Neural cell (in vitro differentiated cells): ENCODE results near the gene FGFBP2. TPM values are rescaled to one million over a fixed set of nuclear protein-coding genes. Genes with fewer than 3 reads are reported as not detected.

ENCODE experiments used
- H2AFZ ChIP-seq: fragments of 200-600, 300-800 bp; sonication (generic), shearing (Covaris generic); 2 replicates; pipeline ENCODE4 v1.6.0; 2014; ENCODE audit warnings: low read depth, mild to moderate bottlenecking, antibody characterized with exemption, low read length, moderate library complexity
- H3F3A ChIP-seq: fragments of 200-600 bp; shearing (Covaris generic); 2 replicates; pipeline ENCODE4 v1.6.1; 2016; ENCODE audit warnings: mild to moderate bottlenecking, moderate library complexity, mixed read lengths, antibody characterized with exemption, low read length; ENCODE audit not compliant: insufficient read depth, poor library complexity, severe bottlenecking
- H3K27ac ChIP-seq: fragments of 200-600, 300-800 bp; sonication (generic), shearing (Covaris generic); 2 replicates; pipeline ENCODE4 v1.5.1; 2014; ENCODE audit warnings: mild to moderate bottlenecking, low read length, moderate library complexity
- H3K27me3 ChIP-seq: fragments of 300-800, 200-600 bp; sonication (generic), shearing (Covaris generic); 2 replicates; pipeline ENCODE4 v1.6.0; 2014; ENCODE audit warnings: mild to moderate bottlenecking, low read depth, low read length, moderate library complexity; ENCODE audit not compliant: insufficient read depth
- H3K36me3 ChIP-seq: fragments of 300-800, 200-600 bp; sonication (generic), shearing (Covaris generic); 2 replicates; pipeline ENCODE4 v1.5.1; 2014; ENCODE audit warnings: mild to moderate bottlenecking, antibody characterized with exemption, low read length, moderate library complexity; ENCODE audit not compliant: insufficient read depth
- H3K4me2 ChIP-seq: fragments of 300-800, 200-600 bp; sonication (generic), shearing (Covaris generic); 2 replicates; pipeline ENCODE4 v1.6.0; 2014; ENCODE audit warnings: mild to moderate bottlenecking, low read length
- H3K4me3 ChIP-seq: fragments of 300-800, 200-600 bp; sonication (generic), shearing (Covaris generic); 2 replicates; pipeline ENCODE4 v1.5.1; 2014; ENCODE audit warnings: mild to moderate bottlenecking, low read length, moderate library complexity
- H3K79me2 ChIP-seq: fragments of 200-600 bp; shearing (Covaris generic); replicated peaks from 2 replicates; pipeline ENCODE4 v1.6.0; 2014; ENCODE audit warnings: mild to moderate bottlenecking, low read length, moderate library complexity; ENCODE audit not compliant: insufficient read depth
- H3K9ac ChIP-seq: fragments of 300-800, 200-600 bp; sonication (generic), shearing (Covaris generic); 2 replicates; pipeline ENCODE4 v1.6.1; 2016; ENCODE audit warnings: mild to moderate bottlenecking, low read length, mixed read lengths
- H3K9me2 ChIP-seq: fragments of 200-600 bp; shearing (Covaris generic); 2 replicates; pipeline ENCODE4 v1.6.1; 2016; ENCODE audit warnings: mild to moderate bottlenecking, low read length, mixed read lengths; ENCODE audit not compliant: insufficient read depth
- H3K9me3 ChIP-seq: fragments of 200-600, 300-800 bp; sonication (generic), shearing (Covaris generic); 2 replicates; pipeline ENCODE4 v1.6.1; 2016; ENCODE audit warnings: mild to moderate bottlenecking, mixed run types, low read length, moderate library complexity, mixed read lengths
- H4K20me1 ChIP-seq: fragments of 200-600 bp; shearing (Covaris generic); 2 replicates; pipeline ENCODE4 v1.6.1; 2016; ENCODE audit warnings: mild to moderate bottlenecking, mixed run types; ENCODE audit not compliant: insufficient read depth
- CTCF ChIP-seq: fragments of 450-650 bp; IDR thresholded peaks from 2 replicates; pipeline ENCODE4 v1.5.1; 2014; ENCODE audit warnings: antibody characterized with exemption, mild to moderate bottlenecking, moderate library complexity; ENCODE audit not compliant: poor library complexity, severe bottlenecking
- EP300 ChIP-seq: fragments of 450-650 bp; conservative IDR thresholded peaks from 2 replicates; pipeline ENCODE4 v1.6.1; 2014; ENCODE audit warnings: antibody characterized with exemption, mild to moderate bottlenecking, moderate library complexity; ENCODE audit not compliant: poor library complexity, severe bottlenecking
- EZH2 ChIP-seq: fragments of 200-600, 300-800 bp; shearing (Covaris generic), sonication (generic); IDR thresholded peaks from 2 replicates; pipeline ENCODE4 v1.6.1; 2014; ENCODE audit warnings: antibody characterized with exemption, low read length, borderline replicate concordance, mild to moderate bottlenecking; ENCODE audit not compliant: insufficient read depth, poor library complexity, severe bottlenecking
- MXI1 ChIP-seq: fragments of 450-650 bp; conservative IDR thresholded peaks from 2 replicates; pipeline ENCODE4 v1.6.1; 2014; ENCODE audit warnings: antibody characterized with exemption, mild to moderate bottlenecking; ENCODE audit not compliant: poor library complexity, severe bottlenecking
- POLR2AphosphoS5 ChIP-seq: IDR thresholded peaks from 2 replicates; pipeline ENCODE4 v1.6.1; 2012
- RAD21 ChIP-seq: fragments of 450-650 bp; conservative IDR thresholded peaks from 2 replicates; pipeline ENCODE4 v1.6.1; 2014; ENCODE audit warnings: antibody characterized with exemption, mild to moderate bottlenecking, moderate library complexity
- REST ChIP-seq: IDR thresholded peaks from 2 replicates; pipeline ENCODE4 v1.6.1; 2012; ENCODE audit warnings: borderline replicate concordance
- SMC3 ChIP-seq: fragments of 450-650 bp; conservative IDR thresholded peaks from 2 replicates; pipeline ENCODE4 v1.6.1; 2014; ENCODE audit warnings: antibody characterized with exemption, mild to moderate bottlenecking, moderate library complexity; ENCODE audit not compliant: poor library complexity
- polyA plus RNA-seq: library from polyadenylated mRNA; depleted of rRNA; stranded (reverse); fragments of >200 nt; gene quantifications from 2 replicates; pipeline ENCODE4 v1.2.3, GENCODE V29; 2014

FGFBP2 gene
- polyA plus RNA-seq, 1 donor from 2014 or later = not detected

GRCh38 chr4:15912961-15913630 lies 49.9 kb downstream of the FGFBP2 start:
- H3K79me2 ChIP-seq = no peaks in the 10 kb centered on the region
- H3F3A ChIP-seq = no peaks in the 10 kb centered on the region
- no peak overlapping the region for H2AFZ ChIP-seq
- no peaks in the 10 kb centered on the region for H3K36me3 ChIP-seq
- TF ChIP-seq REST = no peak
- TF ChIP-seq POLR2AphosphoS5 = no peak
- TF ChIP-seq CTCF = no peak
- no peak for TF ChIP-seq MXI1
- no peak for TF ChIP-seq SMC3
- no peak for TF ChIP-seq EZH2
- no peak for TF ChIP-seq EP300
- H3K9me3 ChIP-seq = no peaks in the 10 kb centered on the region
- H3K27ac ChIP-seq = no peak overlapping the region
- H3K4me3 ChIP-seq = no peak overlapping the region
- H3K9me2 ChIP-seq = no peaks in the 10 kb centered on the region
- H4K20me1 ChIP-seq = no peaks in the 10 kb centered on the region
- no peaks in the 10 kb centered on the region for H3K27me3 ChIP-seq
- H3K4me2 ChIP-seq = no peak overlapping the region
- no peak overlapping the region for H3K9ac ChIP-seq

- Histone ChIP-seq H3K4me3 (no peak overlapping the region), H3K9ac (no peak overlapping the region), H2AFZ (no peak overlapping the region), H3K4me2 (no peak overlapping the region), H3F3A (no peaks in the 10 kb centered on the region), H3K9me2 (no peaks in the 10 kb centered on the region), H3K27me3 (no peaks in the 10 kb centered on the region), H3K79me2 (no peaks in the 10 kb centered on the region), H3K27ac (no peak overlapping the region), H4K20me1 (no peaks in the 10 kb centered on the region), H3K36me3 (no peaks in the 10 kb centered on the region), H3K9me3 (no peaks in the 10 kb centered on the region)
- TF ChIP-seq SMC3 (no peak), RAD21 (no peak), EZH2 (no peak), POLR2AphosphoS5 (no peak), EP300 (no peak)
These were observed 50.7 kb downstream of the FGFBP2 start for GRCh38 chr4:15912236-15912635.

Other genes starting within 250 kb of the FGFBP2 start
- 0.21 TPM in 1 of 2 replicates, not detected in the other for gene CD38, start 184.8 kb downstream of the FGFBP2 start, polyA plus RNA-seq
- gene FGFBP1, start 24.4 kb downstream of the FGFBP2 start, polyA plus RNA-seq = not detected in 2 replicates
- gene PROM1, start 120.8 kb upstream of the FGFBP2 start, polyA plus RNA-seq = 1.1 and 2.3 TPM in 2 replicates